HG03460 (cell line): ENCODE measurements around the gene ANK3.
A peak's percentile ranks its signal among the peaks of the same experiment; 100 is the strongest.

Experiments used
- ATAC-seq: cut with Tn5 transposase; IDR thresholded peaks from one replicate; pipeline ENCODE4 v1.9.1; 2021; ENCODE audit not compliant: unreplicated experiment

Gene ANK3

DNA sequence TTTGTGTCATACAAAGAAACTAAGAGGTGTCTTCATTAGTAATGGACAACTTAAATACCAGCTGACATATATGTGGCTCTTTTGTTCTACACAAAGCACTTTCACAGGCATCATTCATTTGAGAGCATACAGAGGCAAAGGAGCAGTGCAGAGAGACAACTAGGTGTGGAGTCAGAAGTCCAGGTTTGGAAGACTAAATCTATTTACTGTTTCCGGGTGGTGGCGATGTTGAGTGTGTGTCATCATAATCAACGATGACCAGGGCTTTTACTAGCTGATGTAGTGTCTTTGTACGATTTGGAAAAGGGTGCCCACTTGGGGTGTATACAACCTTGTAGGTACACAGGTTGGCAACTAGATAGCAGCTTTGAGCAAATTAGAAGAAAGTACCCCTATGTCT lies 287.9 kb downstream of the ANK3 start:
- no peak for ATAC-seq

DNA sequence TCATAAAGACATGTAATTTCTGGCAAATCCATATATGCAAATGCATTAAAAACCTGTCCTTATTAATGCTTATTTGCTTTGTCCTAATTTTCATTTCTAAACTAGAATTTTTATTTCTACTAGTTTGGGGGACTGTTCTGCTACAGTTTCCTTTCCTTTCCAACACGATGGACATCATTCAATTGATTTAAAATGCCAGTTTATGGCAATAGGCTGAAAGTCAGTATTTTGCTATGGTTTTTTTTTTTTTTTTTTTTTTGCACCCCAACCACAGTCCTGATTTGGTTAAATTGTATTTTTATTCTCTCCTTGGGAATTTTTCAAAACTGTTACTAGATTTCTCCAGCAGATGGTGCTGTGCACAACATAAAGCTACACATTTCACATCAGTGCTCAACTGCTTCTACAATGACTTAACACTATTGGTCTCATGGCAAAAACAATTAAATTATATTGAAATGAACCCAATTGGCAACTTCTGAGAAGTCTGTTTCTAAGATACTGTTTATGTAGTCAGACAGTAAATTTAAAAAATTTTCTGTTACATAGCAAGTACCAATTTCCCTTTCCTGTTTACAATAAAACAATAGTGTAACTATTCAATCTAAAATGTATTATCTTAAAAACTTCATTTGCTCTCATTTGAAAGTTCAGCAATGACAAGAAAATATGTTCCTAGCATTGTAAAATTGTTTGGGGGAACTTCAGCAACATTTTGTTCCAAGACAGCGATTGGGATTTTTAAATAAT lies 289.5 kb downstream of the ANK3 start:
- ATAC-seq, result no peak

DNA sequence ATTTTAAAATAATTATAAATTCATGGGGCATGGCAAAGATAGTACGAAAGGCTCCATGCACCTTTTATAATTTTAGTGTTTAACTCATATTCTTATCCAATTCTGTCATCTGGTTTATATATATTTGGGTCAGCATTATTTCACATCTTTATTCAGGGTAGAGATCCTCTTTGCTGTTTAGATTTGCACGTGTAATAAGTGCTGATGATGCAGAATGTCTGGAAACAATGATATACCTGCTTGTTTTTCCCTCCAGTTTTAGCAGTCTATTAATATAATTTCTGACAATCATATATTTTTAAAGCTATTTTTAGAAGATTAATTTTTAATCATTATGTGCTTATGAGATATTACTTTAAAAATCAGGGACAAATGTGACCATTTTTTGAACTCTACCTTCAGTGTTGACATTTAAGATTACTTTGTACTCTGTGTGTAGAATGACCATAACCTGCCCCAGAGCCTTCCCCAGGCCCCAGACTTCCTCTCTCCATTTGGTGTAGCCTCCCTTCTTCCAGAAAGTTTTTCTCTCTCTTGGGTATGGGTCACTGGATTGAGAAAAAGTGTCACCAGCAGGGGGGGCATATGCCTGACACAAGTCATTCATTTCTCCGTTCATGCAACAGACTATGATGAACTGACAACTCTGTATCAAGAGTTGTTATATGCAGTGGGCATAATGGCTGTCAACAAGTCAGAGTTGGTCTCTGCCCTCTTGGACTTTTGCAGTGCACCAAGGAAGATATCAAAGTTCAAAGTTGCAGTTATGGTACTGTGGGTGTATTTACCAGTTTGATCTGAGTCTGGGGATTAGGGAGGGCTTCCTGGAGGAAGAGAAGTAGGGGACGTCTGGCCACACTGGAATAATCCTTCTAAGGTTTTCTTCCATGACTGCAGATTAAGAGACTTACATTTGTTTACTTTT lies 290.7 kb downstream of the ANK3 start:
- no peak for ATAC-seq

DNA sequence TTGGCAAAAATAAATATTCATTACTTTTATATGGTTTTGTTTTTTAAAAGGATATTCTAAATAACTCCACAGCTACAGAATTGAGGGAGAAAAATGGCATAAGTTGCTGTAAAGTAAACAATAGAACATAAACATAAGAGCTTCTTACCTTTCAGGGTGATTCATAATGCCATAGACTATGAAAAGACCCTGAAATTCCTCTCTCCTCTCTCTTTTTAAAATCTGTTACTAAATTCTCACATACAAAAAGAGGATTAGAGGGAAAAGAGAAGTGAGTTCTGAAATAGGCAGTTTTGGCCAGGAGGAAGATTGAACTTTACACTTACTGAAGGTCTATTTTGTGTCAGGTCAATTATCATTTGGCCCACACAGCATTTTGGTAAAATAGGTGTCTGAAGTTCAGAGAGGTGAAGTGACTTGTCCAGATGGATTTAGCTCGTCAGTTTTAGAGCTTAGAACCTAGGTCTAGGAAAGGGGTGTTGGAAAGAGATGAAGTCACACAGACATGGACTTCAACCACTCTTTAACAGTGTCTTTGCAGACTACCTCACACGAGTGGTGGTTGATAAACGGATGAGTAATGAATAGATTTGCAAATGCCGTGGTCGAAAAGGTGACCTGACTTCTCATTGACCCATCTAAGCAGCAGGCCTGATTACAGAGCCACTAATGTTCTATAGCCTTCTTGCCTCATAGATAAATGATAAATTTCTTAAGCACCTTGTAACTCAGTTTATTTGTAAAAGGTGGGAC lies 292.7 kb downstream of the ANK3 start:
- peak; percentile 83 for ATAC-seq

DNA sequence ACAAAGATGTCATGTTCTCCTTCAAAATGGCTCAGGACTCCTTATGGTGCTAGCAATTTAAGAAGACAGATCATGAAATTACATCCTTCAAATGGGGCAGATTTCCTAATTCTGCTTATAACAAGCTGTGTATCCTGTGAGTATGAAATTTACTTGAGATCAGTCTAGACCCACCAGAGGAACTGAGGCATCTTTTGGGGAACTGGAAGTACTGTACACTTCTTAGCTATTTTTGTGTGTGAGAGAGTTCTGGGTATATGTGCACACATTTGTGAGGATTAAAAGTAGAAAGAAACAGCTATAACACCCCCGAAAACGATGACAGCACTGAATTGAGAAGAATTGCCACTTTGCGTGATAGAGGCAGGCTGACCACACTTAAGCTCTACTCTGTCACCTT lies 296.4 kb downstream of the ANK3 start:
- no peak for ATAC-seq

DNA sequence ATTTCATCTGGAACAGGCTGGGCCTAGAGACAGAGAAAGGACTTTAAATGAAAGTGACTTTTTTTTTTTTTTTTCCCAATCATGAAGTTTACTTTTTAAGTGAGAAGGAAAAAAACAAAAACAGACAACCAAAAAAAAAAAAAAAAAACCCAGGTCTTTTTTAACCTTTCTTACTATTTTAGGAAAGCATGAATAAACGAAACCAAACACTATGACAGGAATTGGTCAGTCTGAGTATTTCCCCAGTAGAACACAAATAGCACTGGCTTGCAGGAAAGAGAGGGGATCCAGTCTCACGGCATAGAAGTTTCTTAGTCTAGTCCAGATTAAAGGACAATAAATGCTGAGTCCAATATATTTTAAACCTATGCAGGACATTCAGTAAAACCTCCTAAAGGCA lies 302.8 kb downstream of the ANK3 start:
- peak; percentile 85 for ATAC-seq

DNA sequence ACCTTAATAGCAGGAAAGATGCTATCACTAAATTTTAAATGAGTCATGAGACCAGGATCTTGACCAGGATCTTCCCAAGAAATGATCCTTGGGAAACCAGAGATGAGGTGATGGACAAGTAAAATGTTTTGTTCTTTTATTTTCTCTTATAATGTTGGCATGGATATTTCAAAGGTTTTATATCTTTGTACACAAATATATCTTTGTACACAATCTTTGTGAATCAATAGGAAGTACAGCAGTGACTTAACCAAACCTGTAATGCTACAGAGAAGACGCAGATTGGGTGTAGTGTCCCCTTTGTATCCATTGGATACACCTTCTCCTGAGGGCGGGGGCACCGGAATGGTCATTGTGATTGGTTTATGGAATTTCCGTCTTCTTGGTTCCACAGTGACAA lies 303.3 kb downstream of the ANK3 start:
- no peak for ATAC-seq

DNA sequence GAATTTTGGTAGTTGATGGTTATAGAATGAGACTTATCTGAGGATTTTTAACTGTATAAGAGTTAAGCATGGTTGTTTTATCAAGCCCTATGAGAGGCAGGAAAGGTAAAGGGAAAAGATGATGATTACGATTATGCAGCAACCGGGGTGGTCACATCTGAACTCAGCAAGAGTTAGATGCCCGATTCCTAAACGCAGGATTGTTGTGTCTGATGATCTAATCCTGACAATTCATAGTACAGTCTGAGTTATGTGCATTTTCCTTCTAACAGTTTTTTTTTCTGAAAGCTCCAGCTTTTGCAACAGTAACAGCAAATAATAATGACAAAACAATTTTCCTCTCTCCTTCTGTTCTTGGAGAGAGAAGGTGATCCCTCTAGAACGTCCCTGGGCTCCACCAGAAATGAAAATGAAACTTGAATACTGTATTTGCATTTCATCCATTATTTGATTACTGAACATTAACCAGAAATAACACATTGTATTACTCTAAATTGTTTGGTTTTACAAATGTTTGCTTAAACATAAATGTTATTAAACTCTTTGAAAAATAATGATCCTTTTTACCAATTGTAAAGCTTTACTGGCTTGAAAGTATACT lies 306.8 kb downstream of the ANK3 start:
- ATAC-seq, result no peak

DNA sequence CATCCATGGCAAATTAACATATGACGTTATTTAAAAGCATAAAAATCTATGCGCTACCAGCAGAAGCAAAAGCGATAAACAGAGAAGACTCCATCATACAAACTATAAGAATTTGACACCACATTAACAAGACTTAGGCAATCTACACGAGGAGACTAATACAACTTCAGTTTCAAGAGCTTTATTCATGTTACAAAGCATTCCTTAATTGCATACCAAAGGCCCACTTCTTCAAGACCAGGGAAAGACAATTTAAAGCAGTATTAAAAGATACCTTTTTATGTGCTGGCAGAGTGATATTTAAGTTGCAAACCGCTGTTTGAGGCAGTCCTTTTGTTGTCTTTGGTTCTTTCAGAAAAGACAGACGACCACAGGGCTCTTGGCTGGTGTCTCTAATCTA lies 307.3 kb downstream of the ANK3 start:
- ATAC-seq, result no peak

DNA sequence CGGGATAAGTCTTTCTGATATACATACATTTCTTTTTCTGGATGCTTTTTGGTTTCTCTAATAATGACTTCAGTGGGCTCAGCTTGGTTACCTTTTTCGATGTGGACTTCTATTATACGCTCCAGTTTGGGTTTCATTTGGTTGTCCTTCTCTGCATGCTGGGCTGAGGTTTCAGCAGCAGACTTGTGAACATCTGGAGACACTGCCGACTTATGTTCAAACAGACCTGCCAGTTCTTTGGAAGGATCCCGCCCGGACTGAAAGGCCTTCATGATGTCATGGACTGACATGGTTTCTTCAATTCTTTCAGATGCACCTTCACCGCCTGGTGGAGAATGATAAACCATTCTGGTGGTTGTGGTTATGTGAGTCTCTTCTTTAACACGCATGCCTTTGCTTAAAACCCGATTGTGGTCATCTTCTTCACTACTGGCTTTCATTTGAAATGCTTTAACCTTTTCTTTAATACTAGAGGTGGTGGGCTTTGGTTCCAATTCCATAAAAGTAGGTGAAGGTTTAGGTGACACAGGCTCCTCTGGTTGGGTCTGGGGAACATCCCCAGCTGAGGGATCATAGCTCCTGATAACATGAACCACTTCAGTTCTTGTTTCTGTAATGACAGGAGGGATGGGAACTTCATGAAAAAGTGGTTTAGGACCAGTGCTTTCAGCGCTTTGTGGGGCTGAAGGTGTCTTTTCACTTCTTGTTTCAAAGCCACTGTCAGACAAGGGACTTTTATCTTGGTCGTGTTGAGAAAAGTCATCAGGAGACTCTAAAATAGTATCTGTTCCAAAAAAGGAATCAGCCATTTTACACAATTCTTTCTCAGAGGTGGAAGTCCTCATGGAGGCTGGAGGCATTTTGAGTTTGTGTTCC lies 315.7 kb downstream of the ANK3 start:
- ATAC-seq, result peak; percentile 90

DNA sequence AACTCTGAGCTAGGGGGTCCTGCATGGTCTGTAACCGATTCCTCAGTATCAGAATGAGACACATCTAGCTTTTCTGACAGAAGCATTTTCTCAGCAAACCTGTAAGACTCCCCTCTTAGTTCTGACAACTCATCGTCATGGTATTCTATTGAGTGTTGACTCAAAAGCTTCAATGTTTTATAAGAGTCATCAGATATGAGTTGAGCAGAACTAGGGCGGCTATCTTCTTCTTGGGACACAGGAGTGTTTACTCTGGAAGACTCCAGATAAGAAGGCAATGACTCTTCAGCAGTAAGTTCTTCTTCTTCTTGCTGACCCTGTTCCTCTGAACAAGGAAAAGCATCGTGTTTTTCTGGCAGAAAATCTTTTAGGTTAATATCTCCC lies 316.3 kb downstream of the ANK3 start:
- no peak for ATAC-seq

DNA sequence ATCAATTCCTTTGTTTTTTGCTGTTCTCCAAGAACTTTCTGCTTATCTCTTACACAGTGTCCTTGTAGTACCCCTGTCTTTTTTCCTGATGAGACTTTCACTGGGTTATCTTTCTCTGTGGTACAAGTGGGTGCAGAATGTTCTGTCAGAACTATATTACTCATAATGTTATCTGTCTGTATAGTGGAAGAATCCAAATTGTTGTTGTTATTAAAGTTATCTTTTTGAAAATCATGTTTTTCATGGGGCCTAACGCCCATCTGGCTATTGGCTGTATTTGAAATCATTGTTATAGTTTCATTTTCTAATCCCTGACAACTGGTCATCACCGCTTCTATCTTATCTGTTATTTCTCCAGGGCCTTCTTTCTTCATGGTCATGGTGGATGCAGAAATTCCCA lies 320.4 kb downstream of the ANK3 start:
- ATAC-seq, result no peak

DNA sequence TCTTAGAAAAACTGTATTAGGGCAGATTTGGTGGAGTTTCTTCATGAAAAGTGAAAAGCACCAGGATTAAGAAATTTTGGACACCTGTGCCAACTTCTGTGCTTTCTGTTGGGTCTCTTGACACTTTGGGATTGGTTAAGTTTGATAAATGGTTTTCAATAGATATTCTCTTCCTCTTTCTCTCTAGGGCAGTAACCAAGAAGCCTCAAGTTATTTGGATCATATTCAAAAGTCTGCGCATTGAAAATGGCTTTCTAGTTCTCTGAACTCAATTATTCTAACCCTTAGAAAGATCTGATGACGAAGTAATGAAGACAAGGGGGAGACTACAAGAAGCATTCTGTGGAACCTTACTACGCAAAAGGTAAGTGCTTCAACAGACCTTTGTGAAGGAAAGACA lies 339.3 kb downstream of the ANK3 start:
- ATAC-seq, result no peak

DNA sequence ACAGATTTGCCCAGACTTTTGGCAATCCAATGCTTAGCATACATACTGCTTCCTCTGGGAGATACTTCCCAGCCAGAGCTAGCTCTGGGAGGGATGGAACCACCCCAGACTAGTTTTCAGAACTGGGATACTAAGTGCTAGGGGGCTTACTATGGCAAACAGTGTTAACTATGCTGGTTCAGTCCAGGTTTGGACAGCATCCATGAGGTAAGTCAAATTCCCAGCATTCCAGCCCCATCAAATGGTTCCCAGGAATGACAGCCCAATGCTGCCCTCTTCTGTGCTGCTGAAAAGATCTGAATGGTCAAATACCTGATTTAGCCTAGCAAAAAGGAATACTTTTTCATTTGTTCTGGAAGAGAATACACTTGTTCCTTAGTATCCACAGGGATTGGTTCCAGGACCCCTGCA lies 341.6 kb downstream of the ANK3 start:
- no peak for ATAC-seq

DNA sequence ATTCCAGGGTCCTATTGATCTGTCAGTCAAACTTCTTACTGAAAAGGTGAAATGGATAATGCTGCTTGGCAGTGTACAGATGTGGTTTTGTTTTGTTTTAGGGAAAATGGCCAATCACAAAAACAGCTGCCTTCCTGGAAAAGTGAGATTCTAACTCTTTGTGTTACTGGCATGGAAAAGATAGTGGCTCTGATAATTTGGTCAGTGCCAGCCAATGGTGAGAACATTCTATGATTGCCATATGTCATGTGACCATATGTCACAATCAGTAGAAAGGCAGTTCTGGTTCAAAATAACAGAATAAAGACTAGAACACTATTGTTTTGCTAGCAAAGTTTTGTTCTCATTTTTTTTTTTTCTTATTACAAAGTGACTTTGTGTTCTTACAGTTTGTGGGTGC lies 344.1 kb downstream of the ANK3 start:
- no peak for ATAC-seq

DNA sequence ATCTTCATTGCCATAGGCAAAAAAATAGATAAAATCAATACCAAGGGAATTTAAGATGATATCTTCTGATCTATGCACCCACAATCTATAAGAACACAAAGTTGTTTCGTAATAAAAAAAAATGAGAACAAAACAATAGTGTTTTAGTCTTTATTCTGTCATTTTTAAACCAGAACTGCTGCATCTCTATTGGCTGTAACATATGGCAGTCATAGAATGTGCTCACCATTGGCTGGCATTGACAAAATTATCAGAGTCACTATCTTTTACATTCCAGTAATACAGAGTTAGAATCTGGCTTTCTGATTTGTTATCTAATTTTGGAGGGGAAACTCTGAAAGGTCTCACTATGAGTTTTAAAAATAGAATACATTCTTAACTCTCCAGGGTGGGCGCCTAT lies 344.7 kb downstream of the ANK3 start:
- no peak for ATAC-seq

DNA sequence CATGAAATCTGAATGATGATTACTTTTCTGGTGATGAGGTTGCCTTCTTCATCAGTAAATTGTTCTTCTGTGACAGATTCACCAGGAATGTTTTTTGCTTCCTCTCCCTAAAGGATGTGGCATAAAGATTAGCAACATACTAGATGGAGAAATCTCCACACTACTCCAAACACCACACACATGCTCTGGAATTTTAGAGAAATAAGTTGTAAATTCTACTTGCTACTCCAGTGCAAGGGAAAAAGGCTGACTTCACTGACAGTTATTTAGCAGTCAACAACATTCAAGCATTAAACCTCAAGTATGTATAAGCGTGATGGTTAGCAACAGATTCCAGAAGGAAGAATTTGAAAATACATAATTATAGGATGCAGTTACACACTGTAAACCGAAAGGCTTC lies 345.4 kb downstream of the ANK3 start:
- ATAC-seq, result no peak

DNA sequence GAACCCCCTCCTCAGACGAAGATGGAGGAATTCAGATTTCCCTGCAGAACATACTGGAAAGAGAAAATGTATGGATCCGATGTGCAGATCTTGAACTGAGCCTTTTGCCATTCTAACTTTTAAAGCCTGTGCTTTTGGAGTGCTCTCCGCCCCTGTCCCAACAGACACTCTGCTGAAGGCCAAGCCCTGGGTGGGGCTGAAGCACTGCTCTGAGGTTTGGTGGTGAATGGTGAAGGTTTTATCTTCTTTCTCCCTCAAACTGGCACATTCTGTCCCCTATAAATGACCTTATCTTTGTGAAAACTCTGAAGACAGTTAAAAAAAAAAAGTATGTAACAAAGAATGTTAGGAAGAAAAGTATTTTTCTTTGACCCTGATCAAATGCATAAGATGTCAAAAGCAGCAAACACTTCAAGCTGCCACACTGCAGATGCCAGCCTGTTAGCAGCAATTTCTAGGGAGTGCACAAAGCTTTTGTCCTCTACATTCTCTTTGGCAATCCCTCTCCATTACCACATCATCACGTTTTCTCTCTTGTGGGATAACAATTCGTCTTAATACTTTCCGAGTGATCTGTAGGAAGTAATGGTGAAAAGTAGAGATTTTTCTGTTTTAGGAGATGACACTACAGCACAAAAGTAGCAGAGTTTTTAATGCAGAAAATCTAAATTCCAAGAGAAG lies 346.0 kb downstream of the ANK3 start:
- ATAC-seq, result no peak

DNA sequence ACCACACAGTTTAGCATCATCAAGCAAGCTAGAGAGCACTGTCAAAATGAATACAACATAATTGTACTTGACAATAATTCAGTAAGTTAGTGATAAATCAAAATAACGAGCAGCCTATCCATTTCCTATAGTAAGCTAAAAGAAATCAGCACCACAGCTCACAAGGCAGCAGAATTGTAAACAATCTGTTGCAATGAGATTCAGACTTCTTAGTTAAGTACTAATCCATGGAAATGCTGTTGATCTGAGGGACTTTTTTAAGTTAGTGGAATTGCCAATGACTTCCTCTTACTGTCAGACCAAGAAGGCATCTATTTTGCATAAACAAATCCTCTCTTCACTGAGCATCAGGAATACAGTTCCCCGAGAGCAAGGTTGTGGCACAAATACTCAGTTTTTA lies 346.8 kb downstream of the ANK3 start:
- no peak for ATAC-seq

DNA sequence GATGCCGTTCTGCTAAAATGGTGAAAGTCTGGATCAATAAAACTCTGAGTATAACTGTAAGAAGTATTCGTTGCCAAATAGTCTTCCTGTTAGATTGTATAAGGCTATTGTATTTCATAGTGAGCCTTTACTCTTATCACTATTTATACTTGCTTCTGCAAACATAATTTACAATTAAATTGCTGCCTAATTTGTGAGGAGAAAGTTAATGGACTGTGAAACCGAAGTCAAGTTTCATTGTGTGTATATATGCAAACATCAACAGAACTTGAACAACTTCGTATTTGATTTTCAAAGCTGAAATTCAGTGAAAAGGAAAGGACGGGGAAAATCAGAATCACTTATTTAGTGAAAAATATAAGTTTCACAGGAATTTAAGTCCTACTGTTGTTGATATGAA lies 347.4 kb downstream of the ANK3 start:
- ATAC-seq, result no peak
